Mammary epithelial cell (primary cell): ENCODE measurements around the gene KYAT1.

ENCODE experiments used
- CTCF ChIP-seq, 2 donors: IDR thresholded peaks in 1 of 2; conservative IDR thresholded peaks in 1 of 2; 2 replicates each; pipeline ENCODE4 v1.5.1; 2011 to 2012; ENCODE audit warnings: inconsistent platforms in 2 of 2, low read length in 2 of 2, mild to moderate bottlenecking in 2 of 2, control low read depth in 1 of 2, low read depth in 1 of 2; ENCODE audit not compliant: insufficient read depth in 1 of 2; ENCODE audit errors: extremely low read depth in 1 of 2
- EZH2 ChIP-seq: IDR thresholded peaks from 2 replicates; pipeline ENCODE4 v1.6.1; 2012; ENCODE audit warnings: low read length, inconsistent platforms, borderline replicate concordance

- TF ChIP-seq CTCF (conservative IDR thresholded peaks at IDR 0.05 in 1 of 2, IDR thresholded peaks at IDR 0.05 in 1 of 2; ENCODE audit: extremely low read depth in 1 of 2, insufficient read depth in 1 of 2, low read depth in 1 of 2, low read length in 2 of 2) (no peak), EZH2 (no peak)
Measured at GRCh38 chr9:128913995-128914772, 32.4 kb upstream of the KYAT1 start.
